SW480 (cell line): ENCODE results near the gene MCFD2.

Experiments used
- DNase-seq: peaks from one replicate; pipeline ENCODE4 v3.0.0-alpha.2; 2016; ENCODE audit warnings: low spot score

Gene MCFD2

GRCh38 chr2:46873604-46874068, 42.0 kb downstream of the MCFD2 start:
- peak; percentile 77 for DNase-seq

- no peak for DNase-seq
These were observed 42.6 kb downstream of the MCFD2 start for GRCh38 chr2:46872902-46873603.

GRCh38 chr2:46871976-46872381, 43.6 kb downstream of the MCFD2 start:
- no peak for DNase-seq

- no peak for DNase-seq
These were observed 45.4 kb downstream of the MCFD2 start for GRCh38 chr2:46870051-46870839.

- no peak for DNase-seq
These were observed 46.0 kb downstream of the MCFD2 start for GRCh38 chr2:46869621-46870020.

- DNase-seq: no peak
These were observed 48.8 kb downstream of the MCFD2 start for GRCh38 chr2:46866770-46867246.

GRCh38 chr2:46865181-46865970, 50.2 kb downstream of the MCFD2 start:
- no peak for DNase-seq

- DNase-seq: no peak
These were observed 51.7 kb downstream of the MCFD2 start for GRCh38 chr2:46863882-46864281.

- DNase-seq: no peak
These were observed 53.1 kb downstream of the MCFD2 start for GRCh38 chr2:46862514-46862913.

- no peak for DNase-seq
These were observed 53.7 kb downstream of the MCFD2 start for GRCh38 chr2:46861916-46862315.

- DNase-seq: no peak
These were observed 56.1 kb downstream of the MCFD2 start for GRCh38 chr2:46859482-46859881.

- DNase-seq: no peak
These were observed 56.9 kb downstream of the MCFD2 start for GRCh38 chr2:46858702-46859090.

- peak; percentile 78 for DNase-seq
These were observed 57.5 kb downstream of the MCFD2 start for GRCh38 chr2:46857871-46858701.

GRCh38 chr2:46856336-46856735, 59.3 kb downstream of the MCFD2 start:
- no peak for DNase-seq

- peak; percentile 63 for DNase-seq
These were observed 59.8 kb downstream of the MCFD2 start for GRCh38 chr2:46855805-46856204.

GRCh38 chr2:46854260-46854659, 61.3 kb downstream of the MCFD2 start:
- DNase-seq: no peak

- no peak for DNase-seq
These were observed 63.0 kb downstream of the MCFD2 start for GRCh38 chr2:46852598-46852997.

GRCh38 chr2:46852124-46852523, 63.5 kb downstream of the MCFD2 start:
- no peak for DNase-seq
